Ammon's horn (tissue), 1 donor: ENCODE measurements around the gene CHAT.

ENCODE experiments used
- DNase-seq: peaks from one replicate; pipeline ENCODE4 v3.0.0-alpha.2; 2016; ENCODE audit warnings: low spot score

Gene CHAT

DNA sequence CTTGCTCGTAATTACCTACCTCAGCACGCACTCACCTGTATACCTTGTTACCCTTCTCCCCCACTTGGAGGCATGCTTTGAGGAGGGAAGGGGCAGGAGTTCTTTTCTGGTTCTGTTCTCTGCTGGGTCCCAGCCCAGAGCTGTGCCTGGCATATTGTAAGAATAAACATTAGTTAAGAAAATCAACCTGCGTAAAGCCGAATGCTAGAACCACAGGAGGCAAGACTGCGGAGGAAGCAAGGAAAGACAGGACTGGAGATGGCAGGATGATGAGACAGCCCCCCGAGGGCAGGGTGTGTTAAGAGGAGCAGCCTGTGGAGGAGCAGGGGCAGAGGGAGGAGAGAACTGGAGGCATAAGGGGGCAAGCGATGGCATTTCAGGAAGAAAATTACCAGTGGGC lies 75.1 kb downstream of the CHAT start:
- DNase-seq = no peak

DNA sequence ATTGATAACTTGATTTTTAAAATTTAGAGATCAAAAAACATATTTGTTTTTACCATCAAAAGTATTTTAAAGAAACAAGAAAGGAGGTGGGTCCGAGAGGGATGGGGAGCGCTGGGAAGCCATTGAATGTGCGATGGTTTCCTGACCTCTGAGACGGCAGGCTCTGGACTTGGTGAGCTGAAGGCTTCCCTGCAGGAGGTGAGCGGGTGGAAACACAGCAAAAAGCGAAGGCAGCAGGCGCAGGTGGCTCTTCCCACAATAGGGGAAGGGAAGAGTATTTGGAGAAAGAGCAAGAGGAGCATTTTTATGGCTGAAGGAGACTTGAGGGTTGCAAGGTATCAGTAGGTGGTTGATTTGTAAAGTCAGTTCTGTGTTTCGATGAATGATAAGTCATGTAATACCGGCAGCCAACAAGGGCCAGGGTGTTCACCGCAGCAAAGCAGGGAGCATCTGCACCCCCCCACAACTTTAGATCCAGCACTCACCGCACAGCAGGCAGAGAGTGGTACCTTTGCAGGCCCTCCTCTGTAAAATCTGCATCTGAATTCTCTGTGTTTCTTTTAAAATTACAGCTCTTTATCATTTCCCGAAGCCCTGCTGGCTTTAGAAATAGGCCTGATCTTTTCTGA lies 76.2 kb downstream of the CHAT start:
- DNase-seq = no peak

DNA sequence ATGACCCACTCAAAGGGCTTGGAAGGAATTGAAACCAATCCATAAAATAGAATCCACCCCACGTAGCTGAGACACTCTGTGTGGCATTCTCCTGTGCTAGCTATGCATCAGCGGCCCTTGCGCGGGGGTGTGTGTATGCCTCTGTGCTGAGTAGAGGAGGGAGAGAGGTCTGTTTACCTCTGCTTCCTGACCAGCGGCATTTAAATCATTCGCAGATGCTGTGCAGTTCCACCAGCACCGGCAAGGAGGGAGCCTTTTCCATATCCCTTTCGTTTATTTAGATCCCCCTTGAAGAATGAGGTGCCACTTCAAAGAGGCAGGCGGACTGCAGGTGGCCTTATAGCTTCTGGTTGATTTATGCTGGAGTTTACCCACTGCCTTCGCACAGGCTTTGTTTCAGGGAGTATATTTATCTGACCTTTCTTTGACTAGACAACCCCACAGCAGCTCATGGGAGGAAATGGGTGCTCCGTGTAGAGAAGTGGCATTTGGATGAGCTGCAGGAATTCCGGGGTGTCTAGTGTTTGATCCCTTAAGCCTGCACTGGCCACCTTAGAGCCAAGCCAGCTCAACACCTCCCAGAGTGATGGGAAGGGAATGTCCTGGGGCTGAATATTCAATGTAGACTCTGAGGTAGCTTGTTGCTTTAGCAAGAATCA lies 77.0 kb downstream of the CHAT start:
- DNase-seq = no peak

DNA sequence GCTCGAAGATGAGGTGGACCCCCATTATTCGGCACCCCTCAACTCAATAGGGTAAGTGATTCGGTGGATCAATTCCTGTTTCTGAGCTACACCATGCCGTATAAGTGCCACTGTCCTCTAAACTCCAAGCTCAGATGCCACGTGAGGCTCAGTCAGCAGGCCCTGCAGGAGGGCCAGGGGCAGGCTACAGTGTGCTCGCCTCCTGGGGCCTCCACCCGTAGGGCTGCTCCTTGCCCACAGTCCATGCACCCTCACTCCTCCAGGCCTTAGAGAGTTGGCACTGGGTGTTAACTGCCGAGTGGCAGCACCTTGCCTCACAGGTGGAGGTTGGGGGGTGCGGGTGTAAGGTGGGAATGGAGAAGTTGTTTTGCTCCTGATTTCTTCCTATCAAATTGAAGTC lies 77.8 kb downstream of the CHAT start:
- DNase-seq = no peak

DNA sequence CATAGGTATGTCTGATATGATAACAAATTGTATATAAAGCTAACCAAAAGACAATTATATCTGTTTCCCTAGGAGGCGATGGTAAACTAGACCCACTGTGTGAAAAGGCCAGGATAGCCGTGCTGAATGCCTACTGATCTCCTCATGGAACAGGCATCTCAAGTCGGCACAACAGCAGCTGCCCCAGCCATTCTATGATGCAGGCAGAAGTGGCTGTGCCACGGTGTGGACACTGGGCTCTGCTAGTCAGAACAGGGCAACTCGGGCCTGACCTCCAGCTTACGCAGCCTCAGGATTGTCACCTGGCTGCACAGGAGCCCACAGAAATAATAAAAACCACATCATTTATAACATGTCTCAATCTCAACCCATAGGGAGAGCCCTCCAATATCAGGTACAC lies 80.6 kb downstream of the CHAT start:
- DNase-seq = no peak

DNA sequence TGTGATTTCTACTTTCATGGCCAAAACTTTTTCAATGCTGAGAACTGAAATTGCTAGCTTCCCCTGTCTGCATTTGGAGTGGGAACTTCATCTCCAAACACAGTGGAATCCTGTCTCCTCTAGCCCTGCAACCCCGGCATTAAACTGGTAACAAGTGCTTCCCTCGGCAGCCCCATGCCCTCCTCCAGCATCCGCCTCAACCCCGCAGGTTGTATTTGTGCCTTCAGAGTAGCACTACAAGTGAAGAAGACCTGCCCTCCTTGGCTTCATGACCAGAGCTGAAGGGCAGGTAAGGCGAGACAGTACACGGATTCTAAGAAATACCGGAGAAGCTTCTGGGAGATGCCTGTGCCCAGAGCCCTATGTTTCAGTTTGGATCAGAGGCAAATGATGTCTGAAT lies 82.5 kb downstream of the CHAT start:
- DNase-seq = no peak

DNA sequence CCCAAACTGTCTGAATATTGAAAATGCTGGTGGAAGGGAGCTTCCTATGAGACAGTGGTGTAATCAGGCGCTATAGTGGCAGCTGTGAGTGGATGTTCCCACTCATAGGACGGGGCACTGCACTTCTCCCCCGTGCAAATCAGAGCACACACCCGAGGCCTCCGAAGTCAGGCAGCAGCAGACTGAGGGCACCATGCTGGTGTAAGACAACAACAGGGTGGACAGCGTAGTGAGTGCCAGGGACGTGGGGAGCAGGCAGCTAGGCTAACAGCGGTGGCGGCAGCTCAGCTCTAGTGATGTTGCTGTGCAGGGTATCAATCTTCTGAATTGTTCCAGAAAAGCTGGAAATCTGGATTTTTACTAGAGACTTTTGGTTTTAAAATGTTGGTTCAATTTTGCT lies 84.8 kb downstream of the CHAT start:
- no peak for DNase-seq

DNA sequence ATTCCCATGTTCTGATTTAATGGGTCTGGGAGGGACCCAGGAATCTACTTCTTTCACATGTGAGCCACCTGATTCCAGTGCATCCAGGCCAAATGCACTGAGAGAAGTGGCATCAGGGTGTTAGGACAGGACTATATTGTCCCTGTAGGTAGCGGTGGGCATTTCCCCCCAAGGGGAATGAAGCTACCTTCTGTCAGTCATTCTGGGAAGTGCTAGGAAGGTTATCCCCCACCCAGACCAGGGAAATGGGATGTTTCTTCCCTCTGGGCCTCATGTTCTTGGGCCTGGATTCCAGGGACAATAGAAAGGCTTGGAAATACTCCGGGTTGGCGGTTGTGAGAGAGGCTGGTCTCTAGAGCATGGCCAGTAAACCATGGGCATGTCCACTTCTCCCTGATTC lies 86.4 kb downstream of the CHAT start:
- DNase-seq = no peak

DNA sequence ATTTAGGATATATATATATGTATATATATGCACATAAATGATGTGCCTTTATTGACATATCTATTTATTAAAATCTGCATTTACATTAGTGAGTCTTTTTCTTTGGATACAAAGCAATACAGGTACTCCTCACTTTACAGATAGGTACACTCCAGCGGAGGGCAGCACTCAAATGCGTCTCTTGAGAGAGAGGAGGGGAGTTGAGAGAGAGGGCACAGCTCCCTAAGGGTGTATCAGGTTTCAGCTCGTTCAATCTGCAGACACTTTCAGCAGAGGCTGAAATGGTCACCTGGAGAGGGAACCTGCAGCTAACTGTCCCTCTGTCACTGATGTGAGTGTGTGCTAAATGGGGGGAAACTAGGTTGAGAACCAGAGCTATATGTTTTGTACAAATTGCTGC lies 87.2 kb downstream of the CHAT start:
- no peak for DNase-seq

DNA sequence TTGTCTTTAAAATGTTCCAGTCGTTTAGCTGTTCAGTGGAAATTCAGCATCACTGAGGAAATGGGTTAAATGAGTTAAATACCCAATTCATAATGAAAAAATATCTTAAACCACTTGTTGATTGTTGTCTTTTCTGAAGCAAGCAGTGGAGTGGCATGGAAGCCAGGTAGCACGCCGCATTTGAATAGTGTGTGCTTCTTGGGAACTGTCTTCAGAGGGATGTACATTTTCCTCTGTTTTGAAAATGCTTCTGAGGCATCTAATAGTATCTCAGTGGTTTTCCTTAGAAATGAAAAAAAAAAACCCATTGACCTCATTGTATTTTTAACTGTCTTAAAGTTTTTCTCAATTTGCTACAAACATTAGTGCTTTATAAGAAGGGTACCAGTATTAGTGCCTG lies 93.7 kb downstream of the CHAT start:
- DNase-seq = no peak

DNA sequence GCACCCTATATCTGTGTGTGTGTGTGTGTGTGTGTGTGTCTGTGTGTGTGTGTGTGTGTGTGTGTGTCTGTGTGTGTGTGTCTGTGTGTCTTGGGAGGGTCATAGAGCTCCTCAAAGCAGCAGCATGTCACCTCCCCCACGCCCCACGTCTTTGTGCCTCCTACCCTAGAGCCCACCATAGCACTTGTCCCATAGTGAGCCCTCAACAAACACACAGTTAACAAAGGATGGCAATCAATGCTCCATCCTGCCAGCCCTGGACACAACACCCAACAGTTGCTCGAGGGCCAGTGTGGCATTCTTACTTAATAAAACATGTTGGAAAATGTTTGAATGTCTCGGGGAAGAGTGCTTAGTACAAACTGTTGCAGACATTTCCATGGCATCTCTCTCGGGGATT lies 96.1 kb downstream of the CHAT start:
- no peak for DNase-seq

DNA sequence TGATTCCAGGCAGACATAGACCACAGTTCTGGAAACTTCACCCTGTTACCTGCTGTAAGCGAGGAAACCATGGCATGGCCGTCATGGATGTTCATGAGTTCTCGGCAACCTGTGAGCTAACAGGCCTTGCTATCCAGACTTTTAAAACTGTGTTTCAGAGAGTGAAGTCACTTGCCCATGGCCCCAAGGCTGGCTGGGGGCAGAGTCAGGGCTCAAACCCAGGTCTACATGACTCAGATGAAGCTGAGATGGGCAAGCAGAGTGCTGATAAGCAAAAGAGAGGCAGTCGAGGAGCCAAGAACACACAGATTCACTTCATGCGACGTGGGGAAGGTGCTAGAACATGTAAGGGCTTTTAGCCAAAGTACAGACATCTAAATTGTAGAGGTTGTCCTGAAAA lies 97.1 kb downstream of the CHAT start:
- no peak for DNase-seq

DNA sequence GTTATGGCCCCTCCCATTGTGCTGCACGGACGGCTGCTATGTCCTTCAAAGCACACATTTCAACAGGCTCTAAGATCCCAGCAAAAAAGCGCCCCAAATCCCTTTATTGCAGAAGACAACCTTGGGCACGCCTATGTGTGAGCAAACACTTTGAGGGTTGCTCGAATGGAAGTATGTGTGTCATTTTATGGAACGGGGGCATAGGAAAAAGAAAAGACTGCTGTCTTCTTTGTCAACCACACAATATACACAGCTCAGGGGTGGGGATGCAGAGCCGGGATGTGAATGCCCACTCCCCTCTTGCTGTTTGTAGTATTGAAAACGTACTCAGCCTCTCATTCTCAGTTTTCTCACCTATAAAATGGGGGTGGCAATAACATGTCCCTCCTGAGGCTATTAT lies 97.6 kb downstream of the CHAT start:
- DNase-seq = no peak

DNA sequence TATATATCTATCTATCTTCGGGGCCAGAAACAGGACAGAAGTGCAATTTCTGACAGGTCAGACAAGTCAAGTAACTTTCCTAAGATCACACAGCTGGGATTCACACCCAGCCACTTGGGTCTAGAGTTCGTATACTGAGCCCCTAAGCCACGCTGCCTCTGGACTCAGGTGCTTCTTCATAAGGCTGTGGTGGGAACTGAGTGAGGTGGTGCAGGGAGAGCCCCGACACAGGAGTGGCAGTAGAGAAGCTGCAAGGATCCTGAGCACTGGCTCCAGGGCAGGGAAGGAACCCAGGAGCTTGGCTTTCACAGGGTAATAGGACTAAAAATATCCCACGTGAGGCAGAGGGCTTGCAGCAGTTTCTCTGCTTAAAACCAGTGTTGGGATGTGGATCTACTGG lies 99.4 kb downstream of the CHAT start:
- DNase-seq = no peak
